Glutamatergic neuron (in vitro differentiated cells): Measurements from ENCODE around the gene RTP1. TPM values are rescaled to one million over a fixed set of nuclear protein-coding genes. Genes with fewer than 3 reads are reported as not detected.
"Not testable (repeated sequence)": the region's sequence is repeated elsewhere in the genome, so short reads cannot be mapped to it uniquely, and the experiment has no call there.

Source experiments
- DNase-seq: peaks from one replicate; pipeline ENCODE4 v3.0.0; 2022
- H3K27ac Mint-ChIP-seq: one replicate; pipeline ENCODE4 v1.8.0; 2020; ENCODE audit warnings: mild to moderate bottlenecking, mixed read lengths, inconsistent platforms; ENCODE audit not compliant: unreplicated experiment
- H3K27me3 Mint-ChIP-seq: one replicate; pipeline ENCODE4 v1.8.0; 2020; ENCODE audit warnings: mild to moderate bottlenecking, moderate library complexity, mixed read lengths, inconsistent platforms; ENCODE audit not compliant: unreplicated experiment
- H3K36me3 Mint-ChIP-seq: one replicate; pipeline ENCODE4 v1.8.0; 2020; ENCODE audit warnings: mild to moderate bottlenecking, mixed read lengths, inconsistent platforms; ENCODE audit not compliant: unreplicated experiment
- H3K4me1 Mint-ChIP-seq: one replicate; pipeline ENCODE4 v1.8.0; 2020; ENCODE audit warnings: mild to moderate bottlenecking, low read depth, mixed read lengths, inconsistent platforms; ENCODE audit not compliant: unreplicated experiment
- H3K4me3 Mint-ChIP-seq: one replicate; pipeline ENCODE4 v1.8.0; 2020; ENCODE audit warnings: mild to moderate bottlenecking, mixed read lengths, inconsistent platforms; ENCODE audit not compliant: unreplicated experiment
- H3K9me3 Mint-ChIP-seq: one replicate; pipeline ENCODE4 v1.8.0; 2020; ENCODE audit warnings: mild to moderate bottlenecking, moderate library complexity, mixed read lengths, inconsistent platforms; ENCODE audit not compliant: unreplicated experiment
- CTCF ChIP-seq: fragments of 200-600 bp; sonication (generic); IDR thresholded peaks from one replicate; pipeline ENCODE4 v1.5.0; 2021; ENCODE audit not compliant: partially characterized antibody, unreplicated experiment
- total RNA-seq: library from RNA; stranded (reverse); fragmentation: NEBNext Ultra II Directional; extraction: Animal tissue kit (Norgen Biotek cat#: 25700); gene quantifications from one replicate; pipeline ENCODE4 v1.2.1, GENCODE V29; 2021; ENCODE audit not compliant: unreplicated experiment

Gene RTP1
- total RNA-seq, 1 donor from 2014 or later = not detected

GRCh38 chr3:187236962-187237361 is 39.7 kb downstream of the RTP1 start:
- DNase-seq = no peak
- H3K4me3 Mint-ChIP-seq = no peak overlapping the region
- H3K4me1 Mint-ChIP-seq = no peaks in the 10 kb centered on the region
- no peaks in the 10 kb centered on the region for H3K36me3 Mint-ChIP-seq
- no peak overlapping the region for H3K27ac Mint-ChIP-seq
- no peaks in the 10 kb centered on the region for H3K9me3 Mint-ChIP-seq
- no peaks in the 10 kb centered on the region for H3K27me3 Mint-ChIP-seq
- TF ChIP-seq CTCF = no peak

GRCh38 chr3:187237741-187238140 is 40.5 kb downstream of the RTP1 start:
- Mint-ChIP-seq H3K27me3 (no peaks in the 10 kb centered on the region), H3K36me3 (no peaks in the 10 kb centered on the region), H3K4me3 (no peak overlapping the region), H3K27ac (no peak overlapping the region), H3K4me1 (no peaks in the 10 kb centered on the region), H3K9me3 (no peaks in the 10 kb centered on the region)
- no peak for TF ChIP-seq CTCF
- no peak for DNase-seq

GRCh38 chr3:187238239-187238638 is 41.0 kb downstream of the RTP1 start:
- H3K4me3 Mint-ChIP-seq = no peak overlapping the region
- H3K9me3 Mint-ChIP-seq = no peaks in the 10 kb centered on the region
- TF ChIP-seq CTCF = no peak
- no peaks in the 10 kb centered on the region for H3K27me3 Mint-ChIP-seq
- DNase-seq = no peak
- no peak overlapping the region for H3K27ac Mint-ChIP-seq
- no peaks in the 10 kb centered on the region for H3K36me3 Mint-ChIP-seq
- no peaks in the 10 kb centered on the region for H3K4me1 Mint-ChIP-seq

GRCh38 chr3:187238835-187239234 is 41.5 kb downstream of the RTP1 start:
- not testable (repeated sequence) for H3K4me3 Mint-ChIP-seq, H3K27me3 Mint-ChIP-seq, H3K27ac Mint-ChIP-seq, H3K9me3 Mint-ChIP-seq, H3K36me3 Mint-ChIP-seq, H3K4me1 Mint-ChIP-seq, DNase-seq

- no peak for DNase-seq
- Mint-ChIP-seq H3K4me3 (no peak overlapping the region), H3K9me3 (no peaks in the 10 kb centered on the region), H3K36me3 (no peaks in the 10 kb centered on the region), H3K4me1 (no peaks in the 10 kb centered on the region), H3K27ac (no peak overlapping the region), H3K27me3 (no peaks in the 10 kb centered on the region)
- TF ChIP-seq CTCF = no peak
Measured at GRCh38 chr3:187242435-187242834, 45.1 kb downstream of the RTP1 start.

- no peak for DNase-seq
- H3K27ac Mint-ChIP-seq = no peak overlapping the region
Measured at GRCh38 chr3:187242900-187243299, 45.6 kb downstream of the RTP1 start.

More at GRCh38 chr3:187242900-187243299, 45.6 kb downstream of the RTP1 start:
- TF ChIP-seq CTCF = no peak
- H3K9me3 Mint-ChIP-seq = no peaks in the 10 kb centered on the region
- no peaks in the 10 kb centered on the region for H3K36me3 Mint-ChIP-seq
- H3K4me3 Mint-ChIP-seq = no peak overlapping the region
- no peaks in the 10 kb centered on the region for H3K4me1 Mint-ChIP-seq
- no peaks in the 10 kb centered on the region for H3K27me3 Mint-ChIP-seq
